Measurements from ENCODE around the gene BTBD18.

DNA sequence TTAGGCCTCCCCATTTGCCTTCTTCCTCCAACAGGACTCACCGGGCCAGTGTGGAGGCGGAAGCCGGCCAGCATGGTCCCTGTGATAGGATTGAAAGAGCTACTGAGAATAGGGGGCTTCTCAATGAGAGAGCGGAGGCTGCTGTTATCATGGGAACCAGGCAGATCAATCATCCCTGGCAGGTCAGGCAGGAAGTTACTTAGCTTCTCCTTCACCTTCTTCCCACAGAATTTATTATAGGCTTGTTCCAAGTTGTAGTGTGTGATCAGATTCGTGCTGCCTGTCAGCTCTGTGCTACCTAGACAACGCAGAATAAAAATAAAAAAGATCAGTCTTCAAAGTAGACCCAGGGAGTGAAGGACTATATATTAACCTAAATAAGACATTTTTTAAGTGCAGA, 46.7 kb downstream of the BTBD18 start:
- TF ChIP-seq, protein P1, sequence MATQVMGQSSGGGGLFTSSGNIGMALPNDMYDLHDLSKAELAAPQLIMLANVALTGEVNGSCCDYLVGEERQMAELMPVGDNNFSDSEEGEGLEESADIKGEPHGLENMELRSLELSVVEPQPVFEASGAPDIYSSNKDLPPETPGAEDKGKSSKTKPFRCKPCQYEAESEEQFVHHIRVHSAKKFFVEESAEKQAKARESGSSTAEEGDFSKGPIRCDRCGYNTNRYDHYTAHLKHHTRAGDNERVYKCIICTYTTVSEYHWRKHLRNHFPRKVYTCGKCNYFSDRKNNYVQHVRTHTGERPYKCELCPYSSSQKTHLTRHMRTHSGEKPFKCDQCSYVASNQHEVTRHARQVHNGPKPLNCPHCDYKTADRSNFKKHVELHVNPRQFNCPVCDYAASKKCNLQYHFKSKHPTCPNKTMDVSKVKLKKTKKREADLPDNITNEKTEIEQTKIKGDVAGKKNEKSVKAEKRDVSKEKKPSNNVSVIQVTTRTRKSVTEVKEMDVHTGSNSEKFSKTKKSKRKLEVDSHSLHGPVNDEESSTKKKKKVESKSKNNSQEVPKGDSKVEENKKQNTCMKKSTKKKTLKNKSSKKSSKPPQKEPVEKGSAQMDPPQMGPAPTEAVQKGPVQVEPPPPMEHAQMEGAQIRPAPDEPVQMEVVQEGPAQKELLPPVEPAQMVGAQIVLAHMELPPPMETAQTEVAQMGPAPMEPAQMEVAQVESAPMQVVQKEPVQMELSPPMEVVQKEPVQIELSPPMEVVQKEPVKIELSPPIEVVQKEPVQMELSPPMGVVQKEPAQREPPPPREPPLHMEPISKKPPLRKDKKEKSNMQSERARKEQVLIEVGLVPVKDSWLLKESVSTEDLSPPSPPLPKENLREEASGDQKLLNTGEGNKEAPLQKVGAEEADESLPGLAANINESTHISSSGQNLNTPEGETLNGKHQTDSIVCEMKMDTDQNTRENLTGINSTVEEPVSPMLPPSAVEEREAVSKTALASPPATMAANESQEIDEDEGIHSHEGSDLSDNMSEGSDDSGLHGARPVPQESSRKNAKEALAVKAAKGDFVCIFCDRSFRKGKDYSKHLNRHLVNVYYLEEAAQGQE (IDR thresholded peaks at IDR 0.05; ENCODE audit: insufficient read depth in 1 of 2, low read depth in 2 of 2, low read length in 2 of 2), result no peak
- no peak for TF ChIP-seq SIN3A (IDR thresholded peaks at IDR 0.05; ENCODE audit: borderline replicate concordance, insufficient read depth, low read length)
- TF ChIP-seq POLR2AphosphoS5 (IDR thresholded peaks at IDR 0.05; ENCODE audit: low read depth, low read length), result no peak; the same call in 1 of the 2 replicates
- TF ChIP-seq TAF1 (IDR thresholded peaks at IDR 0.05; ENCODE audit: borderline replicate concordance, insufficient read depth, low read length), result no peak
- TF ChIP-seq FOXP2 (optimal IDR thresholded peaks at IDR 0.05; ENCODE audit: borderline replicate concordance, extremely low read depth, extremely low read length, insufficient read depth), result no peak
